Measurements from ENCODE around the gene BEST3.
A peak's percentile ranks its signal among the peaks of the same experiment; 100 is the strongest.

BEST3 gene

DNA sequence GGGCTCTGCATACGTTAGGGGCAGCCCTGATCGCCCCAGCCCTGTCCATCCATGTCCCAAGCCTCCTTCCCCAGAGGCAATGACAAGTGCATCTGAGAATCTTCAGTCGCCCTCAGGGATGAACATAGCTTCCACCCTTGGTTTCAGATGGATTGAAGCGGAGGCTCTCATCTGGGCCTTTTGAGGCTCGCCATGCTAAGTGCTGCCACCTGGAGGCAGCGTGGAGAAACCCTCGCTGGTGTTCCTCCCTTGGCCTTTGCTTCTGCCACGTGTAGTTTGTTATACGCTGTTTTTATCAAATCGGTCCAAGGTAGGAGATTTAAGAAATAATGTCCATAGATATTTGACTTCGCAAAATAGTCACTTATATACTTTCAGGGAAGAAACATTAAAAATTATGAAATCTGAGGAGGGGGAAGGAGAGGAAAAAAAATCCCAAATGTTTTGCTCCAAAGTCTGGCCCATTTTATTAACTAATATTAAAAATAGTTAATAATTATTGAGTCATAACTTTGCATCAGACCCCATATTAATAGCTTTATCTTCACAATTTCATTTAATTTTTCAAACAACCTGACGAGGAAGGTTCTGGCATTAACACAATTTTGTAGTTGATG lies 59.6 kb downstream of the BEST3 start:
- no peak overlapping the region for H2BK15ac ChIP-seq (ENCODE audit: low read length)
- peaks cover 0 to 7% (median 0%) of the 10 kb centered on the region in 3 experiments for H3K27me3 ChIP-seq (ENCODE audit: control insufficient read depth in 3 of 3, insufficient read depth in 3 of 3, low read depth in 1 of 3, low read length in 3 of 3)
- H3K23ac ChIP-seq (ENCODE audit: low read depth, low read length, poor library complexity), result no peak overlapping the region
- no peak overlapping the region for H2BK120ac ChIP-seq (ENCODE audit: low read depth, low read length)
- no peaks in the 10 kb centered on the region for H3K9me3 ChIP-seq (replicated peaks in 1 of 2; ENCODE audit: control insufficient read depth in 2 of 2, insufficient read depth in 1 of 2, low read depth in 1 of 2, low read length in 2 of 2)
- no peak overlapping the region for H4K8ac ChIP-seq (ENCODE audit: low read depth, low read length)
- no peaks in the 10 kb centered on the region for H3K36me3 ChIP-seq (replicated peaks in 1 of 2; ENCODE audit: control insufficient read depth in 2 of 2, insufficient read depth in 2 of 2, low read length in 2 of 2)
- no peak overlapping the region for H3K18ac ChIP-seq (ENCODE audit: low read length)
- H3K79me1 ChIP-seq (ENCODE audit: low read depth, low read length), result no peaks in the 10 kb centered on the region
- H2BK12ac ChIP-seq (ENCODE audit: low read length), result no peak overlapping the region
- DNase-seq (ENCODE audit: low spot score), result peak; percentile 54
- no CpG with 5 or more reads among the region's 12 CpGs for WGBS, 2 donors (ENCODE audit: extremely low coverage in 2 of 2, insufficient read length in 2 of 2, insufficient replicate concordance in 1 of 2)
- H3K9ac ChIP-seq (ENCODE audit: low read depth, low read length, poor library complexity), result no peak overlapping the region
- no peak overlapping the region for H4K91ac ChIP-seq (ENCODE audit: low read depth, low read length, poor library complexity)
- no peak overlapping the region for H3K4ac ChIP-seq (ENCODE audit: low read length)
- H3K4me2 ChIP-seq (ENCODE audit: insufficient read depth, low read length, poor library complexity, severe bottlenecking), result no peak overlapping the region
- no peaks in the 10 kb centered on the region for H3K4me1 ChIP-seq (ENCODE audit: control insufficient read depth in 2 of 2, insufficient read depth in 1 of 2, low read depth in 1 of 2, low read length in 2 of 2)
- H3K27ac ChIP-seq (replicated peaks; ENCODE audit: low read length), result no peak overlapping the region
- no peak overlapping the region for H2BK5ac ChIP-seq (ENCODE audit: low read length)
- no peak overlapping the region for H2AK5ac ChIP-seq (ENCODE audit: low read depth, low read length)
- no peak overlapping the region for H3K14ac ChIP-seq (ENCODE audit: low read length)
- H3K4me3 ChIP-seq (ENCODE audit: low read length in 2 of 2), result no peak overlapping the region
- H2AFZ ChIP-seq (ENCODE audit: low read length), result peak overlapping the region; percentile 9

DNA sequence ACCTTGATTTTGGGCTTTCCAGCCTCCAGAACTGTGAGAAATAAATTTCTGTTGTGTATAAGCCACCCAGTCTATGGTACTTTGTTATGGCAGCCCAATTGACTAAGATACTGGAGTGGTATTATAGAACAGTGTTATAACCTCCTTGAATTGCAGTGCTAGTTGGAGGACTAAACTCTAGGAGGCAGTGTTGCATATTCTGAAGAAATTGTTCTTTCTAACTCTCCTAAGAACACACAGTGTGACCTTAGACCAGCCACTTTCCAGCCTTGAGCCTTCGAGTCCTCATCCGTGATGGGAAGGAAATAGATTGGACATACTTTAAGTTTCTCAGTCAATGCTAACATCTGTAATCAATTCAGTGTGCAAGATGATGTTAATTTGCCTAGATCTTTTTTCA lies 66.0 kb downstream of the BEST3 start:
- no peak overlapping the region for H3K18ac ChIP-seq (ENCODE audit: low read length)
- H2BK5ac ChIP-seq (ENCODE audit: low read length), result no peak overlapping the region
- no peak overlapping the region for H3K4ac ChIP-seq (ENCODE audit: low read length)
- H3K27me3 ChIP-seq (ENCODE audit: control insufficient read depth in 3 of 3, insufficient read depth in 3 of 3, low read depth in 1 of 3, low read length in 3 of 3), result no peaks in the 10 kb centered on the region
- no peak overlapping the region for H3K14ac ChIP-seq (ENCODE audit: low read length)
- no peak overlapping the region for H3K9ac ChIP-seq (ENCODE audit: low read depth, low read length, poor library complexity)
- no CpG with 5 or more reads among the region's 2 CpGs for WGBS, 2 donors (ENCODE audit: extremely low coverage in 2 of 2, insufficient read length in 2 of 2, insufficient replicate concordance in 1 of 2)
- no peak overlapping the region for H2AFZ ChIP-seq (ENCODE audit: low read length)
- no peak overlapping the region for H2AK5ac ChIP-seq (ENCODE audit: low read depth, low read length)
- no peak overlapping the region for H3K4me2 ChIP-seq (ENCODE audit: insufficient read depth, low read length, poor library complexity, severe bottlenecking)
- no peaks in the 10 kb centered on the region for H3K4me1 ChIP-seq (ENCODE audit: control insufficient read depth in 2 of 2, insufficient read depth in 1 of 2, low read depth in 1 of 2, low read length in 2 of 2)
- H4K91ac ChIP-seq (ENCODE audit: low read depth, low read length, poor library complexity), result no peak overlapping the region
- no peaks in the 10 kb centered on the region for H3K36me3 ChIP-seq (replicated peaks in 1 of 2; ENCODE audit: control insufficient read depth in 2 of 2, insufficient read depth in 2 of 2, low read length in 2 of 2)
- H4K8ac ChIP-seq (ENCODE audit: low read depth, low read length), result no peak overlapping the region
- H3K9me3 ChIP-seq (replicated peaks in 1 of 2; ENCODE audit: control insufficient read depth in 2 of 2, insufficient read depth in 1 of 2, low read depth in 1 of 2, low read length in 2 of 2), result no peaks in the 10 kb centered on the region
- DNase-seq (ENCODE audit: low spot score), result no peak
- H3K27ac ChIP-seq (replicated peaks; ENCODE audit: low read length), result no peak overlapping the region
- no peak overlapping the region for H2BK12ac ChIP-seq (ENCODE audit: low read length)
- no peak overlapping the region for H3K23ac ChIP-seq (ENCODE audit: low read depth, low read length, poor library complexity)
- no peaks in the 10 kb centered on the region for H3K79me1 ChIP-seq (ENCODE audit: low read depth, low read length)
- H3K4me3 ChIP-seq (ENCODE audit: low read length in 2 of 2), result no peak overlapping the region
- no peak overlapping the region for H2BK15ac ChIP-seq (ENCODE audit: low read length)
- no peak overlapping the region for H2BK120ac ChIP-seq (ENCODE audit: low read depth, low read length)

DNA sequence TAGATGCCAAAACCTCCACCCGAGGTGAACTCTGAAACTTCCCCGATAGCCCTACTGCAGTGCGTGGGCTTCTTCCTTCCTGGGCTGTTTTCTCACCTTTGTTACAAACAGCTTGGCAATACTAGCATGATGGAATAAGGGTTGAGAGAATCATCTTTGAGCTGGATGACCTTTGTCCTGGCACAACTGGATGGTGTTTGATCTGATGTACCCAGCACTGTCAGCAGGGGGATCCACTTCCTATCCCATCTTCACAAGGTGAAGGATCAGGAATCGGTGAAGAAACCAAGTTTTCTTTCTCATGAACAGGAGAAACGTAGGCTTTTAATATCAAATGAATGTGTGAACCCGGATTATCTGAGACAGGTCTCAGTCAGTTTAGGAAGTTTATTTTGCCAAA lies 68.9 kb downstream of the BEST3 start:
- H3K27ac ChIP-seq (replicated peaks; ENCODE audit: low read length), result no peak overlapping the region
- H3K9me3 ChIP-seq (replicated peaks in 1 of 2; ENCODE audit: control insufficient read depth in 2 of 2, insufficient read depth in 1 of 2, low read depth in 1 of 2, low read length in 2 of 2), result no peaks in the 10 kb centered on the region
- H3K4me1 ChIP-seq (ENCODE audit: control insufficient read depth in 2 of 2, insufficient read depth in 1 of 2, low read depth in 1 of 2, low read length in 2 of 2), result no peaks in the 10 kb centered on the region
- no peak overlapping the region for H2BK15ac ChIP-seq (ENCODE audit: low read length)
- no peak overlapping the region for H2BK12ac ChIP-seq (ENCODE audit: low read length)
- no peak overlapping the region for H4K91ac ChIP-seq (ENCODE audit: low read depth, low read length, poor library complexity)
- no peaks in the 10 kb centered on the region for H3K36me3 ChIP-seq (replicated peaks in 1 of 2; ENCODE audit: control insufficient read depth in 2 of 2, insufficient read depth in 2 of 2, low read length in 2 of 2)
- no peak overlapping the region for H3K4me2 ChIP-seq (ENCODE audit: insufficient read depth, low read length, poor library complexity, severe bottlenecking)
- no peak overlapping the region for H2AFZ ChIP-seq (ENCODE audit: low read length)
- no peak overlapping the region for H4K8ac ChIP-seq (ENCODE audit: low read depth, low read length)
- no peak overlapping the region for H3K14ac ChIP-seq (ENCODE audit: low read length)
- no peak overlapping the region for H3K4me3 ChIP-seq (ENCODE audit: low read length in 2 of 2)
- no peak for DNase-seq (ENCODE audit: low spot score)
- no peak overlapping the region for H3K18ac ChIP-seq (ENCODE audit: low read length)
- H3K9ac ChIP-seq (ENCODE audit: low read depth, low read length, poor library complexity), result no peak overlapping the region
- H3K23ac ChIP-seq (ENCODE audit: low read depth, low read length, poor library complexity), result no peak overlapping the region
- peaks cover 0 to 8% (median 0%) of the 10 kb centered on the region in 3 experiments for H3K27me3 ChIP-seq (ENCODE audit: control insufficient read depth in 3 of 3, insufficient read depth in 3 of 3, low read depth in 1 of 3, low read length in 3 of 3)
- H2BK5ac ChIP-seq (ENCODE audit: low read length), result no peak overlapping the region
- H3K4ac ChIP-seq (ENCODE audit: low read length), result no peak overlapping the region
- no peak overlapping the region for H2AK5ac ChIP-seq (ENCODE audit: low read depth, low read length)
- H3K79me1 ChIP-seq (ENCODE audit: low read depth, low read length), result no peaks in the 10 kb centered on the region
- H2BK120ac ChIP-seq (ENCODE audit: low read depth, low read length), result no peak overlapping the region
- no CpG with 5 or more reads among the region's 6 CpGs for WGBS, 2 donors (ENCODE audit: extremely low coverage in 2 of 2, insufficient read length in 2 of 2, insufficient replicate concordance in 1 of 2)

DNA sequence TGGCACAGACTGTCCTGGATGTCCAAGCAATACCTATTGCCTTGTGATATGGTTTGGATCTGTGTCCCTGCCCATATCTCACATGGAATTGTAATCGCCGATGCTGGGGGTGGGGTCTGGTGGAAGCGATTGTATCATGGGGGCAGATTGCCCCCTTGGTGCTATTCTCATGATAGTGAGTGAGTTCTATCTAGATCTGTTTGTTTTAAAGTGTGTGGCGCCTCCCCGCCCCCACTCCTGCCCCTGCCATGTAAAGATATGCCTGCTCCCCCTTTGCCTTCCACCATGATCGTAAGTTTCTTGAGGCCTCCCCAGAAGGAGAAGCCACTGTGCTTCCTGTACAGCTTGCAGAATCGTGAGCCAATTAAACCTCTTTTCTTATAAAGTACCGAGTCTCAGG lies 71.6 kb downstream of the BEST3 start:
- Histone ChIP-seq H3K18ac (ENCODE audit: low read length) (no peak overlapping the region), H2BK120ac (ENCODE audit: low read depth, low read length) (no peak overlapping the region), H2BK15ac (ENCODE audit: low read length) (no peak overlapping the region), H3K79me1 (ENCODE audit: low read depth, low read length) (no peaks in the 10 kb centered on the region), H3K27ac (replicated peaks; ENCODE audit: low read length) (no peak overlapping the region), H2AFZ (ENCODE audit: low read length) (no peak overlapping the region), H2BK12ac (ENCODE audit: low read length) (no peak overlapping the region), H3K14ac (ENCODE audit: low read length) (no peak overlapping the region), H3K4me2 (ENCODE audit: insufficient read depth, low read length, poor library complexity, severe bottlenecking) (no peak overlapping the region), H3K9ac (ENCODE audit: low read depth, low read length, poor library complexity) (no peak overlapping the region), H3K23ac (ENCODE audit: low read depth, low read length, poor library complexity) (no peak overlapping the region), H3K4ac (ENCODE audit: low read length) (no peak overlapping the region), H2AK5ac (ENCODE audit: low read depth, low read length) (no peak overlapping the region), H3K4me3 (ENCODE audit: low read length in 2 of 2) (no peak overlapping the region), H3K4me1 (ENCODE audit: control insufficient read depth in 2 of 2, insufficient read depth in 1 of 2, low read depth in 1 of 2, low read length in 2 of 2) (no peaks in the 10 kb centered on the region), H4K91ac (ENCODE audit: low read depth, low read length, poor library complexity) (no peak overlapping the region), H4K8ac (ENCODE audit: low read depth, low read length) (no peak overlapping the region), H2BK5ac (ENCODE audit: low read length) (no peak overlapping the region), H3K27me3 (ENCODE audit: control insufficient read depth in 3 of 3, insufficient read depth in 3 of 3, low read depth in 1 of 3, low read length in 3 of 3) (peaks cover 0 to 8% (median 0%) of the 10 kb centered on the region in 3 experiments), H3K9me3 (replicated peaks in 1 of 2; ENCODE audit: control insufficient read depth in 2 of 2, insufficient read depth in 1 of 2, low read depth in 1 of 2, low read length in 2 of 2) (no peaks in the 10 kb centered on the region), H3K36me3 (replicated peaks in 1 of 2; ENCODE audit: control insufficient read depth in 2 of 2, insufficient read depth in 2 of 2, low read length in 2 of 2) (no peaks in the 10 kb centered on the region)
- DNase-seq (ENCODE audit: low spot score), result no peak
- WGBS, 2 donors (ENCODE audit: extremely low coverage in 2 of 2, insufficient read length in 2 of 2, insufficient replicate concordance in 1 of 2), result no CpG with 5 or more reads among the region's 8 CpGs

Measured in neuronal stem cell (in vitro differentiated cells).